Cerebellar cortex (tissue), 1 donor: ENCODE measurements around the gene RCBTB2.

Source experiments
- DNase-seq: peaks from one replicate; pipeline ENCODE4 v3.0.0-alpha.2; 2015; ENCODE audit warnings: low spot score

The RCBTB2 gene

GRCh38 chr13:48563626-48564025 lies 30.7 kb upstream of the RCBTB2 start:
- DNase-seq = no peak

GRCh38 chr13:48562296-48563066 lies 29.6 kb upstream of the RCBTB2 start:
- no peak for DNase-seq

GRCh38 chr13:48561466-48562235 lies 28.8 kb upstream of the RCBTB2 start:
- DNase-seq = no peak

DNA sequence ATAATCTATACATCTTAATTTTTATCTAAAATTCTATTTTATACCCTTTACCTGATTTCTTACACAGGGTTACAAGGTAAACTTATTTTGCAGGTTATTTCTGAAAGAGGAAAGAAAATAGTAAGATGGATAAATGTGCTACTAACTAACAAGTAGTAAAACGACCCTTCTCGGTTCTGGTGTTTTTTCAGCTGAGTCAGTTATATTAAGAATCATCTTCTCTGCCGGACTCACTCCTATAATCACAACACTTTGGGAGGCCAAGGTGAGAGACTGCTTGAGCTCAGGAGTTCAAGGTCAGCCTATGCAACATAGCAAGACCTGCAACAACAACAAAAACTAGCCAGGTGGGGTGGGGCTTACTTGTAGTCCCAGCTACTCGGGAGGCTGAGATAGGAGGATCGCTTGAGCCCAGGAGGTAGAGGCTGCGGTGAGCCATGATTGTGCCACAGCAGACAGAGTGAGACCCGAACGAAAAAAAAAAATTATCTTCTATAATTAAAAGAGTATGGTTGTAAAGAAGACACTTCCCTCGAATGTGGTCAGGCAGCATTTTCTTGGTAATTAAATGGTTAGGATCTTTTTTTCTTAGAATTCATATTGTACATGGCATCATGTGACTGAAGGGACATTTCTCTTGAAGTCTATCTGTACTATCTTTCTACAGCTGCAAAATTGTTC lies 27.9 kb upstream of the RCBTB2 start:
- DNase-seq = no peak

- DNase-seq = no peak
Observed at GRCh38 chr13:48559638-48560320, 26.9 kb upstream of the RCBTB2 start.

DNA sequence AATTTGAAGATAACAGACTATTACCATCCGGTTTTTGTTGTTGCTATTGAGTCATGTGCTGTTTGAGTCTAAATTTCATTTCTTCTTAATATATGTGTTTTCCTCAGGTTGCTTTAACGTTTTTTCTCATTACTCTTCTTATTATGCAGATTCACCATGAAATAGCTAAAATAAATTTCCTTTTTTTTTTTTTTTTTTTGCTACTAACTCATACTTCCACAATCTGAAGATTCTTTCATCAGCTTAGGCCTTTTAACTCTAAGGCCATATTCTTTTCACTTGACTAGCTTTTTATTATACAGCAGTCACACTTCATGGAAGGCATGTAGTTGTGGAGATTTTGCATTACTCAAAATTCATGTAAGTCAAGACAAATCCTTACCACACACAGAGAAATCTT lies 23.9 kb upstream of the RCBTB2 start:
- DNase-seq = no peak

GRCh38 chr13:48555441-48555840 lies 22.6 kb upstream of the RCBTB2 start:
- no peak for DNase-seq

DNA sequence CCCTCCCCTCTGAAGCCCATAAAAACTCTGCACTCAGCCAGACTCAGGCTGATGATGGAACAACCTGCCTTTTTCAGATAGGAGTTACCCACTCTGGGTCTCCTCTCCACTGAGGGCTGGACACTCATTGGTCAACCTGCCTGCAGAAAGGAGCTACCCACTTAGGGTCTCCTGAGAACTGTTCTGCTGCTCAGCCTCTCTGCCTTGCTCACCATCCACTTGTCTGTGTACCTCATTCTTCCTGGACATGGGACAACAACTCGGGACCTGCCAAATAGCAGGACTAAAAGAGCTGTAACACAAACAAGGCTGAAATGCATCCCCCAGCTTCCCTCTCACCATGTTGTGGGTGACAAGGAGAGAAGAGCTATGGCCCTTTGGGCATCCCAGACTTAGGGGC lies 18.4 kb upstream of the RCBTB2 start:
- no peak for DNase-seq

GRCh38 chr13:48549658-48550057 lies 16.8 kb upstream of the RCBTB2 start:
- no peak for DNase-seq

- DNase-seq = no peak
Observed at GRCh38 chr13:48547663-48548092, 14.8 kb upstream of the RCBTB2 start.

- no peak for DNase-seq
Observed at GRCh38 chr13:48545608-48546007, 12.7 kb upstream of the RCBTB2 start.

DNA sequence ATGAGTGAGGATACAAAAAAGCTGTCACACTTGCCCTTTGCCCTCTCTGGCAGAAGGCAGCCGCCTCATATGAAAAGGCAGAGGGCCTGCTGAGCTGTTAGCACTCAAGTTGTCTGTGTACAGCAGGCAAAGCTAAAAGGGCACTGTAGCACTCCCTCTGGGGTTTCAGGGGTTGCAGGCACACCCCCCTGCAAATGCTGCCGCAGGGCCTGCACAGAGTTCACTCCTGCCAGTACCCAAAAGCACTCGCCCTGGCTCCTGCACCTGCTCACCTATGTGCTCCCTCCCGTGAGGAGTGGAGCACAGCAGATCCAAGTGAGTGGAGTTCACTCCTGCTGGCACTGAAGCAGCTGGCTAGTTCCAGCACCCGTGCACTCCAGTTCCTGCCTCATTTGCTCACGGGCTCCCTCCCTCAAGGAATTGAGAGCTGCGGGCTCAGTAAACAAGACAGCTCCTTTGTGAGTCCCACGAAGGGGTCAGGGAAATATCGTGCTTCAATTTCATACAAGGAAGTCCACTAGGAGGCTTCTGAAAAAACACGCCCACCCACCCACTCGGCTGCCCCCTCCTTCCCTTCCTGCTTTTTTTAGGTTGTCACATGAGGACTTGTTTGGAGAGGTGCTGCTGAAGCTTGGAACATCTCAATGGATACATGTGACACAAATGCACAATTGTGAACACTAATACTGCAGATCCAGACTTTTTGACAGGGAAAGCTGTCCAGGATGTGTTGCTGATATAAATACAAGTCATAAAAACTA lies 9.9 kb upstream of the RCBTB2 start:
- peak; percentile 59 for DNase-seq

DNA sequence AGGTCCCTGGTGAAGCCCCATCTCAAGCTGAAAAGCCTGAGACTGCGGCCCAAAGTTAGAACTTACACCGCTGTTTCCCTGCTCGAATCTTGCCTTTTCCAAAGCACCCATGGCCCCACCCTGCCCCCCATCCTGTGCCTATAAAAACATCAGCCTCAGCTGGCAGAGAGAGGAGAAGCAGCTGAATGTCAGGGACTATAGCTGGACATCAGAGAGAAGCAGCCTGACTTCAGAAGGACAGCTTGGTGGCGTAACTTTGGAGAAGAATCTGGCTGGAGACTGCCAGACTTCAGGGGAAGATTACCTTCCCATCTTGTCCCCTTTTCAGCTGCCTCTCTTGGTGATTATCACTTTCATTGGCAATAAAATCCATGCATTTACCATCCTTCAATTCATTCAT lies 9.3 kb upstream of the RCBTB2 start:
- DNase-seq = no peak

- no peak for DNase-seq
Observed at GRCh38 chr13:48539550-48539949, 6.7 kb upstream of the RCBTB2 start.

DNA sequence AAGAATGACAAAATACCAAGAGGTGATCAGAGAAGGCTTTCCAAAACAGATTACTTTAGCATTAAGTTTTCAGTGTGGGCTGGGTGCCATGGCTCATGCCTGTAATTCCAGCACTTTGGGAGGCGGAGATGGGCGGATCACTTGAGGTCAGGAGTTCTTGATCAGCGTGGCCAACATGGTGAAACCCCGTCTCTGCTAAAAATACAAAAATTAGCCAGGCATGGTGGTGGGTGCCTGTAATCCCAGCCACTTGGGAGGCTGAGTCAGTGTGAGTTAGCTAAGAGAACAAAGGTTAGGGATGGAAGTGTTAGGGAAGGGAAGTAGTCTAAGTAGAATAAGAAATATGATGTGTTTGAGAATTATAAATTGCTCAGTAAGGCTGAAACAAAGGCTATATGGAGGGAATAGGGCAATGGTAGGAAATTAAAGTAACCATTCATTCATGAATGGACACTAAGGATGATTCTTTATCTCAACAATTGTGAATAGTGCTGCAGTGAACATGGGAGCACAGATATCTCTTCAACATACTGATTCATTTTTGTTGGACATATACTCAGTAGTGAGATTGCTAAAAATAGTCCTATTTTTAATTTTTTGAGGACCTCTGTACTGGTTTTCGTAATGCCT lies 3.9 kb upstream of the RCBTB2 start:
- no peak for DNase-seq

DNA sequence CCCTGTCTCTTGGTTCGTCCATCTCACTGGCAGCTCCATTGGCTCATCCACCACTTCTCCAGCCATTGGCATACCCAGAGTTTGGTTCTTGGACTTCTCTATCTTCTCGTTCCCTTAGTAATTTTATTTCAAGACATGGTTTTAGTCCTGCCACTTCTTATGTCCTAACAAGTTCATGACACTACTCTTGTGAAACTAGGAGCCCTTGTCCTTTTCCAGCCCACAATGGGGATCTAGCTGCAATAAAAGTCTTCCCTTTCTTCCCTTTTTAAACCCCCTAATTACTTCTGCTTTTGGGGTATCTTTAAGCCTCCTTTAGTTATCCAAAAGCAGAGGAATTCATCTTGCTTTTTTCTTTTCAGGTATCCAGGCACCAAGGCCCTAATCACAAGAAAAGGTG lies 2.9 kb upstream of the RCBTB2 start:
- DNase-seq = no peak

- no peak for DNase-seq
Observed at GRCh38 chr13:48534911-48535501, 2.1 kb upstream of the RCBTB2 start.

GRCh38 chr13:48533961-48534600 lies 1.2 kb upstream of the RCBTB2 start:
- DNase-seq = no peak

- peak; percentile 71 for DNase-seq
Observed at GRCh38 chr13:48532256-48532505, 699 bp downstream of the RCBTB2 start.
